T47D (cell line): Measurements from ENCODE around the gene MLX.
"Not testable (repeated sequence)": the region's sequence is repeated elsewhere in the genome, so short reads cannot be mapped to it uniquely, and the experiment has no call there.

ENCODE experiments used
- DNase-seq, 2 experiments: peaks; one replicate each; pipeline versions ENCODE4 v3.0.0 to v3.0.0-alpha.2; 2011 to 2012; ENCODE audit warnings: low read depth in 1 of 2, low spot score in 1 of 2
- JUND ChIP-seq: IDR thresholded peaks from 2 replicates; pipeline ENCODE4 v1.6.1; 2012; ENCODE audit warnings: low read depth
- in situ Hi-C: cut with HindIII; loops from 2 replicates; pipeline ENCODE4 v1.10.0; 2016; ENCODE audit warnings: low sequenced_read_pairs, low pct_unique_long_range_greater_than_20kb

The MLX gene

GRCh38 chr17:42612013-42612412, 45.1 kb downstream of the MLX start:
- in situ Hi-C loops, result no loop called here
- no peak for DNase-seq
- TF ChIP-seq JUND, result no peak

- in situ Hi-C loops, result no loop called here
- no peak for TF ChIP-seq JUND
- no peak for DNase-seq
Measured at GRCh38 chr17:42613699-42614295, 46.9 kb downstream of the MLX start.

GRCh38 chr17:42617956-42618431, 51.1 kb downstream of the MLX start:
- no peak for TF ChIP-seq JUND
- DNase-seq, result peak in 1 of 2 experiments; percentile 35
- in situ Hi-C loops, result no loop called here

GRCh38 chr17:42618442-42619150, 51.7 kb downstream of the MLX start:
- in situ Hi-C loops, result no loop called here
- peak; percentile 87 to 94 for DNase-seq
- no peak for TF ChIP-seq JUND

- in situ Hi-C loops, DNase-seq: not testable (repeated sequence)
Measured at GRCh38 chr17:42621987-42622386, 55.1 kb downstream of the MLX start.
